Frontal cortex (tissue), 4 donors: ENCODE results near the gene DOCK1. TPM values are rescaled to one million over a fixed set of nuclear protein-coding genes. Genes with fewer than 3 reads are reported as not detected.
A peak's percentile ranks its signal among the peaks of the same experiment; 100 is the strongest.

ENCODE experiments used
- DNase-seq, 2 donors: peaks; one replicate each; pipeline ENCODE4 v3.0.0; 2012; ENCODE audit warnings: low spot score in 2 of 2
- FAIRE-seq: peaks from 2 replicates; lab custom pipeline; 2012; peaks lifted over from hg19 to GRCh38; lab: Jason Lieb, UNC
- total RNA-seq: library from RNA; depleted of rRNA; stranded (reverse); fragments of >200 nt; gene quantifications from one replicate; pipeline ENCODE4 v1.2.3, GENCODE V29; 2014
- donor health status: control.
- donor health status: control.
- donor health status: control.

Gene DOCK1
- total RNA-seq, 1 donor from 2014 or later, result 14.3 TPM

- no peak for FAIRE-seq
- no peak for DNase-seq
Measured at GRCh38 chr10:127189226-127189625, 284.0 kb downstream of the DOCK1 start.

- no peak for DNase-seq
- FAIRE-seq, result no peak
Measured at GRCh38 chr10:127190427-127190826, 285.2 kb downstream of the DOCK1 start.

- no peak for FAIRE-seq
Measured at GRCh38 chr10:127193125-127193524, 287.9 kb downstream of the DOCK1 start.

GRCh38 chr10:127194111-127194510 is 288.9 kb downstream of the DOCK1 start:
- FAIRE-seq (no peak), DNase-seq (no peak)

More at GRCh38 chr10:127193125-127193524, 287.9 kb downstream of the DOCK1 start:
- DNase-seq, result no peak

GRCh38 chr10:127194599-127194998 is 289.4 kb downstream of the DOCK1 start:
- DNase-seq (no peak), FAIRE-seq (no peak)

- FAIRE-seq (no peak), DNase-seq (peak; percentile 32 to 36)
Measured at GRCh38 chr10:127195041-127195506, 289.8 kb downstream of the DOCK1 start.

- FAIRE-seq (no peak), DNase-seq (peak in 1 of 2 donors; percentile 31)
Measured at GRCh38 chr10:127195571-127196281, 290.5 kb downstream of the DOCK1 start.

- FAIRE-seq (no peak), DNase-seq (peak; percentile 67 to 69)
Measured at GRCh38 chr10:127196282-127197153, 291.3 kb downstream of the DOCK1 start, which contains the start of gene INSYN2A. INSYN2A (minus strand) TSS chr10:127196591; CDS start chr10:127176395, 20,196 bp downstream.

- DNase-seq (no peak), FAIRE-seq (no peak)
Measured at GRCh38 chr10:127197154-127197432, 291.9 kb downstream of the DOCK1 start.

GRCh38 chr10:127198307-127198706 is 293.1 kb downstream of the DOCK1 start:
- FAIRE-seq (no peak), DNase-seq (no peak)

GRCh38 chr10:127198721-127199120 is 293.5 kb downstream of the DOCK1 start:
- DNase-seq, result no peak
- no peak for FAIRE-seq

GRCh38 chr10:127200646-127201045 is 295.4 kb downstream of the DOCK1 start:
- no peak for DNase-seq
- FAIRE-seq, result no peak

GRCh38 chr10:127203067-127203466 is 297.8 kb downstream of the DOCK1 start:
- FAIRE-seq (no peak), DNase-seq (no peak)

- FAIRE-seq (no peak), DNase-seq (no peak)
Measured at GRCh38 chr10:127207081-127207480, 301.9 kb downstream of the DOCK1 start.

GRCh38 chr10:127210936-127211466 is 305.8 kb downstream of the DOCK1 start:
- DNase-seq (no peak), FAIRE-seq (no peak)

GRCh38 chr10:127215866-127216265 is 310.6 kb downstream of the DOCK1 start:
- DNase-seq, result no peak

GRCh38 chr10:127216274-127216673 is 311.0 kb downstream of the DOCK1 start:
- DNase-seq, result no peak

More at GRCh38 chr10:127215866-127216265, 310.6 kb downstream of the DOCK1 start:
- FAIRE-seq, result no peak

GRCh38 chr10:127216786-127217185 is 311.6 kb downstream of the DOCK1 start:
- FAIRE-seq (no peak), DNase-seq (no peak)

More at GRCh38 chr10:127216274-127216673, 311.0 kb downstream of the DOCK1 start:
- FAIRE-seq, result no peak

GRCh38 chr10:127218658-127219057 is 313.4 kb downstream of the DOCK1 start:
- no peak for FAIRE-seq
- DNase-seq, result no peak

GRCh38 chr10:127221281-127221680 is 316.1 kb downstream of the DOCK1 start:
- no peak for DNase-seq
- FAIRE-seq, result no peak

- no peak for DNase-seq
- FAIRE-seq, result no peak
Measured at GRCh38 chr10:127227027-127227426, 321.8 kb downstream of the DOCK1 start.
